ENCODE measurements around the gene PTPRG.

GRCh38 chr3:61580982-61581643 is 19.7 kb downstream of the PTPRG start:
- TF ChIP-seq CTCF (IDR thresholded peaks at IDR 0.05) (no peak), POLR2A (IDR thresholded peaks at IDR 0.05) (no peak)
